Transverse colon (tissue), 3 donors: ENCODE measurements around the gene DBH.

Experiments
- EP300 ChIP-seq: sonication (generic); formaldehyde crosslinking; IDR thresholded peaks from one replicate; pipeline ENCODE4 v1.6.1; 2017; ENCODE audit warnings: antibody characterized with exemption, low read depth
- POLR2A ChIP-seq: fragments of 450-650 bp; IDR thresholded peaks from one replicate; pipeline ENCODE4 v1.6.1; 2016; ENCODE audit warnings: antibody characterized with exemption, mild to moderate bottlenecking, moderate library complexity
- TF ChIP-seq, protein P1 (sequence below), 5 experiments: fragments of 200-600 bp in 3 of 5; fragments of 450-650 bp in 2 of 5; sonication (generic) in 3 of 5; IDR thresholded peaks; 1 replicate in 2 of 5; 2 replicates in 3 of 5; pipeline ENCODE4 v1.5.1; 2016 to 2017; ENCODE audit warnings: antibody characterized with exemption in 5 of 5, inconsistent platforms in 3 of 5, mild to moderate bottlenecking in 2 of 5, moderate library complexity in 1 of 5

DNA sequence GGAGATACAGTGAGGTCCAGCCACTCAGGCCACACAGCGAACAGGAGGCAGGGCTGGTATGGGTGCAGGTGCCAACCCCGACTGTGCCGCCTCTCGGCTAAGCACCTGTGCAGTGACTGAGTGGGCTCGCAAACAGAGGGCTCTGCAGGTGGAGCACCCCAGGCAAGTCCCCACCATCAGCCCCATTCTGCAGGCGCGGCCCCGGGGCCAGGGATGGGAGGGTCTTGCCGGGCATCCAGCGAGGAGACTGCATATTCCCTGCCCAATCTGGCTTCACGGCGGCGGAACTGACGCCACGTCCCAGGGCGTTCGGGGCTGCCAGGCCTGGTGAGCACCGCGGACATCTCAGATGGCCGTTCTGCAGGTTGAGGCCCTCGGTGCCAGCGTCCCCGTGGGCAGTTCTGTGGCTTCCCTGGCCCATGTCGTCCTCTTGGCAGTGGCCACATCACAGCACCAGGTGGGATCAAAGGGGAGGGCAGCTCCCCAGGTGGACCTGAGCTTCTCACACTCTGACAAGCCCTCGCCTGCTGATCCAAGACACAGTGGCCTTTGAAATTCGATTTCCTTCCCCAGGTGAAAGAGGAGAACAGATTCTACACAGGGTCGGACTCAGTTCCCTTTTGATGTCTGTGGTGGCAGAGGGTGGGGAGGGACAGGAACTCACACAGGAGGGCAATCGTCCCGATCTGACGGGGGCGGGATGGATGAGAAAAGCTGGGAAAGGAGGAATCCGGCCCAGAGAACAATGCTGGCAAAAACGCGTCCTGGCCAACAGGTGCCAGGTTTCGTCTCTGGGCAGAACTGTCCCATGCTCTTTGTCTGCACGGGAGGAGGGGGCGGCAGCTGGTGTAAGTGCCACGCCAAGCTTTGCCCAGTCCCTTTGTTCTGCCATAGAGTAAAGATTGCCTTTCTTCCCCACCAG lies 18.8 kb downstream of the DBH start:
- TF ChIP-seq EP300 = no peak
- TF ChIP-seq, protein P1, sequence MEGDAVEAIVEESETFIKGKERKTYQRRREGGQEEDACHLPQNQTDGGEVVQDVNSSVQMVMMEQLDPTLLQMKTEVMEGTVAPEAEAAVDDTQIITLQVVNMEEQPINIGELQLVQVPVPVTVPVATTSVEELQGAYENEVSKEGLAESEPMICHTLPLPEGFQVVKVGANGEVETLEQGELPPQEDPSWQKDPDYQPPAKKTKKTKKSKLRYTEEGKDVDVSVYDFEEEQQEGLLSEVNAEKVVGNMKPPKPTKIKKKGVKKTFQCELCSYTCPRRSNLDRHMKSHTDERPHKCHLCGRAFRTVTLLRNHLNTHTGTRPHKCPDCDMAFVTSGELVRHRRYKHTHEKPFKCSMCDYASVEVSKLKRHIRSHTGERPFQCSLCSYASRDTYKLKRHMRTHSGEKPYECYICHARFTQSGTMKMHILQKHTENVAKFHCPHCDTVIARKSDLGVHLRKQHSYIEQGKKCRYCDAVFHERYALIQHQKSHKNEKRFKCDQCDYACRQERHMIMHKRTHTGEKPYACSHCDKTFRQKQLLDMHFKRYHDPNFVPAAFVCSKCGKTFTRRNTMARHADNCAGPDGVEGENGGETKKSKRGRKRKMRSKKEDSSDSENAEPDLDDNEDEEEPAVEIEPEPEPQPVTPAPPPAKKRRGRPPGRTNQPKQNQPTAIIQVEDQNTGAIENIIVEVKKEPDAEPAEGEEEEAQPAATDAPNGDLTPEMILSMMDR (IDR thresholded peaks at IDR 0.05) = no peak
- TF ChIP-seq POLR2A = no peak
